IMR-90 (cell line): ENCODE measurements around the gene ZBTB11. TPM values are rescaled to one million over a fixed set of nuclear protein-coding genes. Genes with fewer than 3 reads are reported as not detected.

Source experiments
- ATAC-seq: fragments of 200-7000 bp; cut with Tn5 transposase; 2 replicates; pipeline ENCODE4 v1.9.1; 2020; ENCODE audit warnings: low read depth, mild to moderate bottlenecking, moderate library complexity
- BruUV-seq: library from RNA; stranded (reverse); fragments of 400-500 nt; replicated peaks from 2 replicates; lab custom pipeline; 2021; lab: Mats Ljungman, UMichigan
- CTCF ChIA-PET: fragments of 300-600 bp; formaldehyde crosslinking; extraction: SDS; loops from one replicate; lab custom pipeline; 2021; ENCODE audit warnings: antibody characterized with exemption; lab: Yijun Ruan, JAX
- POLR2A ChIA-PET: fragments of 300-600 bp; sonication (Branson Sonifier 250); formaldehyde crosslinking; loops from one replicate; lab custom pipeline; 2022; ENCODE audit warnings: antibody characterized with exemption; ENCODE audit not compliant: unreplicated experiment; lab: Charles Lee
- DNase-seq: peaks from one replicate; pipeline ENCODE4 v3.0.0; 2013
- H2AFZ ChIP-seq: replicated peaks from 2 replicates; pipeline ENCODE3; 2013; ENCODE audit warnings: low read length, mild to moderate bottlenecking; ENCODE audit not compliant: poor library complexity
- H2AK5ac ChIP-seq: 2 replicates; pipeline ENCODE4 v1.6.1; 2013; ENCODE audit warnings: low read depth, low read length, inconsistent platforms
- H2AK9ac ChIP-seq: replicated peaks from 2 replicates; pipeline ENCODE3; 2013; ENCODE audit warnings: mild to moderate bottlenecking, low read depth, low read length, moderate library complexity; ENCODE audit not compliant: poor library complexity
- H2BK120ac ChIP-seq: 2 replicates; pipeline ENCODE4 v1.6.1; 2013; ENCODE audit warnings: low read depth, low read length, inconsistent platforms
- H2BK15ac ChIP-seq: 3 replicates; pipeline ENCODE4 v1.6.1; 2013; ENCODE audit warnings: low read depth, low read length, inconsistent platforms
- H2BK20ac ChIP-seq: 2 replicates; pipeline ENCODE4 v1.6.1; 2013; ENCODE audit warnings: low read depth, mild to moderate bottlenecking, inconsistent platforms, low read length, moderate library complexity
- H2BK5ac ChIP-seq: 2 replicates; pipeline ENCODE4 v1.6.1; 2013; ENCODE audit warnings: mild to moderate bottlenecking, low read depth, low read length, inconsistent platforms; ENCODE audit not compliant: poor library complexity, severe bottlenecking
- H3K14ac ChIP-seq: replicated peaks from 2 replicates; pipeline ENCODE4 v1.6.1; 2013; ENCODE audit warnings: low read depth, low read length, inconsistent platforms
- H3K18ac ChIP-seq: 2 replicates; pipeline ENCODE4 v1.6.1; 2013; ENCODE audit warnings: low read depth, low read length, control low read depth
- H3K23ac ChIP-seq: 2 replicates; pipeline ENCODE4 v1.6.1; 2013; ENCODE audit warnings: low read depth, low read length, inconsistent platforms
- H3K27ac ChIP-seq: 2 replicates; pipeline ENCODE4 v1.5.1; 2013; ENCODE audit warnings: mild to moderate bottlenecking, control low read depth, low read length; ENCODE audit not compliant: insufficient read depth
- H3K27me3 ChIP-seq: 2 replicates; pipeline ENCODE4 v1.6.1; 2013; ENCODE audit warnings: low read length; ENCODE audit not compliant: control insufficient read depth, insufficient read depth
- H3K36me3 ChIP-seq: 2 replicates; pipeline ENCODE4 v1.6.1; 2013; ENCODE audit warnings: low read length, mixed read lengths; ENCODE audit not compliant: control insufficient read depth, insufficient read depth
- H3K4ac ChIP-seq: 2 replicates; pipeline ENCODE4 v1.6.1; 2013; ENCODE audit warnings: low read depth, low read length, inconsistent platforms
- H3K4me1 ChIP-seq: 2 replicates; pipeline ENCODE4 v1.6.1; 2013; ENCODE audit warnings: low read length, mixed read lengths; ENCODE audit not compliant: control insufficient read depth, insufficient read depth
- H3K4me2 ChIP-seq: 2 replicates; pipeline ENCODE4 v1.6.1; 2013; ENCODE audit warnings: low read depth, mild to moderate bottlenecking, control low read depth, low read length, moderate library complexity
- H3K4me3 ChIP-seq: 2 replicates; pipeline ENCODE4 v1.5.1; 2013; ENCODE audit warnings: low read depth, mild to moderate bottlenecking, control low read depth, low read length, moderate library complexity; ENCODE audit not compliant: insufficient read depth
- H3K56ac ChIP-seq: 2 replicates; pipeline ENCODE4 v1.6.1; 2013; ENCODE audit warnings: low read length, inconsistent platforms; ENCODE audit not compliant: insufficient read depth; ENCODE audit errors: extremely low read depth
- H3K79me1 ChIP-seq, 2 experiments: 2 replicates each; pipeline ENCODE4 v1.6.1; 2013; ENCODE audit warnings: low read length in 2 of 2, inconsistent platforms in 1 of 2, low read depth in 1 of 2
- H3K9ac ChIP-seq: 2 replicates; pipeline ENCODE4 v1.6.1; 2013; ENCODE audit warnings: low read depth, low read length, control low read depth
- H3K9me1 ChIP-seq: 2 replicates; pipeline ENCODE4 v1.6.1; 2013; ENCODE audit warnings: low read length, inconsistent platforms; ENCODE audit not compliant: insufficient read depth
- H3K9me3 ChIP-seq: 2 replicates; pipeline ENCODE4 v1.6.1; 2013; ENCODE audit warnings: low read length; ENCODE audit not compliant: control insufficient read depth, insufficient read depth
- H4K20me1 ChIP-seq: 2 replicates; pipeline ENCODE4 v1.6.1; 2013; ENCODE audit warnings: low read length, inconsistent platforms; ENCODE audit not compliant: insufficient read depth
- H4K5ac ChIP-seq: 2 replicates; pipeline ENCODE4 v1.6.1; 2013; ENCODE audit warnings: mild to moderate bottlenecking, low read depth, low read length, control low read depth
- H4K8ac ChIP-seq, 2 experiments: 2 replicates each; pipeline ENCODE4 v1.6.1; 2013; ENCODE audit warnings: low read depth in 2 of 2, low read length in 2 of 2, control low read depth in 1 of 2, inconsistent platforms in 1 of 2
- H4K91ac ChIP-seq: 2 replicates; pipeline ENCODE4 v1.6.1; 2013; ENCODE audit warnings: low read depth, low read length, inconsistent platforms; ENCODE audit not compliant: insufficient read depth
- BHLHE40 ChIP-seq: fragments of 150-350 bp; IDR thresholded peaks from 2 replicates; pipeline ENCODE4 v1.6.1; 2016; ENCODE audit warnings: mild to moderate bottlenecking, low read depth, low read length
- FOS ChIP-seq: fragments of 150-350 bp; IDR thresholded peaks from 2 replicates; pipeline ENCODE4 v1.6.1; 2016; ENCODE audit warnings: low read depth, low read length
- MAFK ChIP-seq: IDR thresholded peaks from 2 replicates; pipeline ENCODE4 v1.6.1; 2012; ENCODE audit warnings: low read depth, low read length, improper control_type of control experiment
- MXI1 ChIP-seq: IDR thresholded peaks from 2 replicates; pipeline ENCODE4 v1.6.1; 2012; ENCODE audit warnings: low read depth, mild to moderate bottlenecking, low read length, moderate library complexity, borderline replicate concordance
- RCOR1 ChIP-seq: IDR thresholded peaks from 2 replicates; pipeline ENCODE4 v1.6.1; 2012; ENCODE audit warnings: mild to moderate bottlenecking, low read length, improper control_type of control experiment; ENCODE audit not compliant: insufficient replicate concordance
- USF2 ChIP-seq: fragments of 150-350 bp; IDR thresholded peaks from 2 replicates; pipeline ENCODE4 v1.6.1; 2017; ENCODE audit warnings: mild to moderate bottlenecking, antibody characterized with exemption, low read length, low read depth
- WGBS, 2 experiments: methylation state at CpG; one replicate each; pipeline versions ENCODE4 v1.1.5 to v1.1.7; 2013; ENCODE audit warnings: missing lambda C conversion rate in 2 of 2; ENCODE audit not compliant: insufficient read length in 1 of 2; ENCODE audit errors: extremely low coverage in 2 of 2; 5-methylcytosine and 5-hydroxymethylcytosine counted together
- dilution Hi-C: fragments of 300-500 bp; cut with HindIII; formaldehyde crosslinking; loops from one replicate; pipeline ENCODE4 v1.14.3; 2018; ENCODE audit warnings: low sequenced_read_pairs; ENCODE audit not compliant: unreplicated experiment
- in situ Hi-C: fragments of 300-500 bp; cut with MboI; formaldehyde crosslinking; loops from 3 replicates; pipeline ENCODE4 v1.14.3; 2019; ENCODE audit warnings: low sequenced_read_pairs, inconsistent platforms, mixed read lengths
- intact Hi-C: fragments of 100-400 bp; cut with micrococcal nuclease; formaldehyde crosslinking; loops from 2 replicates; pipeline ENCODE4 v1.10.0; 2022
- polyA plus RNA-seq, 3 experiments: library from polyadenylated mRNA; depleted of rRNA; stranded (reverse); fragments of >200 nt; gene quantifications; 2 replicates each; pipeline ENCODE4 v1.2.3, GENCODE V29; 2012; ENCODE audit warnings: low replicate concordance in 1 of 3
- total RNA-seq: library from RNA; depleted of rRNA; stranded (reverse); fragments of >200 nt; gene quantifications from 2 replicates; pipeline ENCODE4 v1.2.3, GENCODE V29; 2012

Gene ZBTB11
- total and polyA plus RNA-seq, 2 of the 4 experiments (the other 2 are of a cell fraction) = 6.0 to 17.2 TPM

- Histone ChIP-seq H3K14ac (no peak overlapping the region), H2AK5ac (no peak overlapping the region), H3K79me1 (no peaks in the 10 kb centered on the region), H2AFZ (no peak overlapping the region), H4K20me1 (no peaks in the 10 kb centered on the region), H4K91ac (no peak overlapping the region), H4K5ac (no peak overlapping the region), H3K4ac (no peak overlapping the region), H2BK15ac (no peak overlapping the region), H3K4me1 (no peaks in the 10 kb centered on the region), H3K18ac (no peak overlapping the region), H3K27ac (no peak overlapping the region), H3K23ac (no peak overlapping the region), H3K36me3 (no peaks in the 10 kb centered on the region), H2AK9ac (no peak overlapping the region), H3K9ac (no peak overlapping the region), H3K9me3 (no peaks in the 10 kb centered on the region), H3K27me3 (peaks cover 5% of the 10 kb centered on the region; the same call in 1 of the 2 replicates), H3K4me3 (no peak overlapping the region), H3K56ac (no peak overlapping the region), H3K9me1 (no peaks in the 10 kb centered on the region), H4K8ac (no peak overlapping the region), H2BK120ac (no peak overlapping the region), H2BK20ac (no peak overlapping the region), H2BK5ac (no peak overlapping the region), H3K4me2 (no peak overlapping the region)
- no peak for TF ChIP-seq BHLHE40
- no peak for TF ChIP-seq FOS
- TF ChIP-seq MXI1 = no peak
- no peak for TF ChIP-seq RCOR1
- no peak for TF ChIP-seq MAFK
- no peak for TF ChIP-seq USF2
- WGBS, 2 experiments = no CpG with 5 or more reads among the region's 10 CpGs
- CTCF ChIA-PET = no interaction called here
- DNase-seq (no peak), ATAC-seq (no peak)
- POLR2A ChIA-PET = no interaction called here
- BruUV-seq = no TSS peak
- in situ Hi-C loops = no loop called here
- intact Hi-C loops = no loop called here
- dilution Hi-C loops = no loop called here
Measured at GRCh38 chr3:101633186-101633585, 43.7 kb downstream of the ZBTB11 start.
